Measurements from ENCODE around the gene RFPL4AL1. TPM values are rescaled to one million over a fixed set of nuclear protein-coding genes. Genes with fewer than 3 reads are reported as not detected.

RFPL4AL1 gene
- total and polyA plus RNA-seq, 2 of the 8 experiments (the other 6 are each of a cell fraction or from before 2014, with no cell fraction given) = not detected

- no peak for TF ChIP-seq CHD7 (IDR thresholded peaks at IDR 0.05; ENCODE audit: insufficient replicate concordance, low read length)
- TF ChIP-seq ZNF274 (IDR thresholded peaks at IDR 0.05; ENCODE audit: borderline replicate concordance, extremely low read depth, low read length) = no peak
- TF ChIP-seq KDM1A (IDR thresholded peaks at IDR 0.05; ENCODE audit: borderline replicate concordance, low read length) = no peak
Measured at GRCh38 chr19:55801416-55801815, 32.5 kb downstream of the RFPL4AL1 start (continued).
